GM18873 (cell line): ENCODE results near the gene TYR.
"Not testable (repeated sequence)": the region's sequence is repeated elsewhere in the genome, so short reads cannot be mapped to it uniquely, and the experiment has no call there.

ENCODE experiments used
- ATAC-seq: cut with Tn5 transposase; IDR thresholded peaks from one replicate; pipeline ENCODE4 v1.9.1; 2021; ENCODE audit warnings: mild to moderate bottlenecking, moderate library complexity, moderate number of reproducible peaks; ENCODE audit not compliant: unreplicated experiment, low FRiP score

The TYR gene

DNA sequence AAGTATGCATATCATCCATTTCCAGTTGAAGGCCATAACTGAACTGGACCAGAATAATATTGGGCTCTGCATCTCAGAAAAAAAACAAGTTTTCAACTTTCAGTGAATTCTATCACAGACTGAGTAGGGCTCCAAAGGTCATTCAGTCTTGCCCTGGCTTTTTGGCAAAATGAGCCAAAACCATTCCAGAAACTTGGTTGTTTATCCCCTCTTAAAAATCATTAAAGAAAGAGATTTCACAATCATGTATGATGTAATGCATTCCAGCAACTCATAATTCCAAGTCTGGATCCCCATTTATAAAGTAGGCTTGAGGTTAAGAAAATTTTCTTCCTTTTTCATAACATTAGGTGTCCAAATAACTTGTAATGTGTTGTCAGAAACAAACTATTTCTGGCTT is 162.8 kb downstream of the TYR start:
- not testable (repeated sequence) for ATAC-seq

- not testable (repeated sequence) for ATAC-seq
These were observed 165.4 kb downstream of the TYR start for GRCh38 chr11:89342880-89343572.
